B cell (primary cell): ENCODE measurements around the gene BFSP1. TPM values are rescaled to one million over a fixed set of nuclear protein-coding genes. Genes with fewer than 3 reads are reported as not detected.

Experiments
- ATAC-seq: fragments of 200-7000 bp; cut with Tn5 transposase; one replicate; pipeline ENCODE4 v1.10.0; 2021; ENCODE audit warnings: low read depth, mild to moderate bottlenecking, moderate number of reproducible peaks, moderate library complexity
- CTCF ChIA-PET: fragments of 350-600 bp; sonication (Branson Sonifier 250); formaldehyde crosslinking; loops from one replicate; lab custom pipeline; 2021; ENCODE audit warnings: antibody characterized with exemption, inconsistent platforms; lab: Charles Lee
- POLR2A ChIA-PET: fragments of 350-600 bp; sonication (Branson Sonifier 250); formaldehyde crosslinking; loops from one replicate; lab custom pipeline; 2021; ENCODE audit warnings: antibody characterized with exemption; lab: Charles Lee
- DNase-seq: peaks from one replicate; pipeline ENCODE4 v3.0.0; 2013
- H2AFZ ChIP-seq: 2 replicates; pipeline ENCODE4 v1.6.1; 2012; ENCODE audit warnings: mild to moderate bottlenecking, low read depth, low read length; ENCODE audit not compliant: insufficient read depth, poor library complexity, severe bottlenecking
- H3K27ac ChIP-seq, 2 donors: 1 replicate in 1 of 2; 2 replicates in 1 of 2; pipeline ENCODE4 v1.5.1; 2012 to 2013; ENCODE audit warnings: low read length in 2 of 2, mild to moderate bottlenecking in 2 of 2, moderate library complexity in 1 of 2
- H3K27me3 ChIP-seq, 4 experiments: fragments of 200-600 bp in 1 of 4; sonication (generic) in 1 of 4; replicated peaks in 1 of 4; 1 replicate in 2 of 4; 2 replicates in 2 of 4; pipeline versions ENCODE4 v1.6.1 to v1.7.0; 2013 to 2016; ENCODE audit warnings: low read length in 3 of 4, mild to moderate bottlenecking in 2 of 4, mixed read lengths in 1 of 4, moderate library complexity in 1 of 4; ENCODE audit not compliant: insufficient read depth in 4 of 4, control insufficient read depth in 3 of 4; ENCODE audit errors: control extremely low read depth in 1 of 4
- H3K36me3 ChIP-seq, 2 experiments: replicated peaks in 1 of 2; 1 replicate in 1 of 2; 2 replicates in 1 of 2; pipeline versions ENCODE4 v1.6.1 to v1.7.1; 2013; ENCODE audit warnings: low read length in 1 of 2; ENCODE audit not compliant: insufficient read depth in 2 of 2, control insufficient read depth in 1 of 2; ENCODE audit errors: control extremely low read depth in 1 of 2, extremely low read depth in 1 of 2
- H3K4me1 ChIP-seq, 2 donors: fragments of 200-600 bp in 1 of 2; sonication (generic) in 1 of 2; 1 replicate in 1 of 2; 2 replicates in 1 of 2; pipeline versions ENCODE4 v1.5.1 to v1.6.1; 2013 to 2017; ENCODE audit warnings: low read length in 2 of 2; ENCODE audit not compliant: control insufficient read depth in 2 of 2, insufficient read depth in 2 of 2
- H3K4me2 ChIP-seq: replicated peaks from 2 replicates; pipeline ENCODE3; 2012; ENCODE audit warnings: mild to moderate bottlenecking, low read depth, low read length; ENCODE audit not compliant: poor library complexity, severe bottlenecking
- H3K4me3 ChIP-seq, 5 experiments: fragments of 200-600 bp in 1 of 5; sonication (generic) in 1 of 5; 1 replicate in 3 of 5; 2 replicates in 2 of 5; pipeline versions ENCODE4 v1.5.1 to v1.7.0; 2011 to 2016; ENCODE audit warnings: low read length in 4 of 5, mild to moderate bottlenecking in 4 of 5, low read depth in 2 of 5, control low read depth in 1 of 5, moderate library complexity in 1 of 5; ENCODE audit not compliant: insufficient read depth in 1 of 5; ENCODE audit errors: control extremely low read depth in 1 of 5, extremely low read depth in 1 of 5
- H3K79me2 ChIP-seq: fragments of 200-600 bp; sonication (generic); one replicate; pipeline ENCODE4 v1.6.0; 2016; ENCODE audit warnings: low read length; ENCODE audit not compliant: control insufficient read depth, insufficient read depth
- H3K9ac ChIP-seq: fragments of 200-600 bp; sonication (generic); 2 replicates; pipeline ENCODE4 v1.6.1; 2017; ENCODE audit warnings: mild to moderate bottlenecking, low read length, moderate library complexity
- H3K9me3 ChIP-seq, 3 donors: one replicate each; pipeline versions ENCODE4 v1.6.1 to v1.7.1; 2013; ENCODE audit warnings: low read length in 2 of 3; ENCODE audit not compliant: control insufficient read depth in 2 of 3, insufficient read depth in 1 of 3; ENCODE audit errors: control extremely low read depth in 1 of 3
- H4K20me1 ChIP-seq: 2 replicates; pipeline ENCODE4 v1.6.0; 2012; ENCODE audit warnings: mild to moderate bottlenecking, low read length; ENCODE audit not compliant: insufficient read depth, control insufficient read depth, poor library complexity, severe bottlenecking
- H3K27ac Mint-ChIP-seq: one replicate; pipeline ENCODE4 v1.8.0; 2021; ENCODE audit warnings: mixed read lengths
- H3K27me3 Mint-ChIP-seq: one replicate; pipeline ENCODE4 v1.8.0; 2021; ENCODE audit warnings: mixed read lengths
- H3K4me1 Mint-ChIP-seq: one replicate; pipeline ENCODE4 v1.8.0; 2021; ENCODE audit warnings: mixed read lengths
- H3K4me3 Mint-ChIP-seq: one replicate; pipeline ENCODE4 v1.8.0; 2021; ENCODE audit warnings: mixed read lengths
- H3K9me3 Mint-ChIP-seq: one replicate; pipeline ENCODE4 v1.8.0; 2022; ENCODE audit warnings: mixed read lengths; ENCODE audit not compliant: insufficient read depth
- EZH2 ChIP-seq: IDR thresholded peaks from 2 replicates; pipeline ENCODE4 v1.6.1; 2012; ENCODE audit warnings: borderline replicate concordance, low read depth, mild to moderate bottlenecking, moderate library complexity, low read length; ENCODE audit not compliant: insufficient read depth, poor library complexity, severe bottlenecking
- WGBS: methylation state at CpG from one replicate; pipeline ENCODE4 v1.1.5; 2013; ENCODE audit warnings: missing lambda C conversion rate; ENCODE audit not compliant: insufficient coverage; 5-methylcytosine and 5-hydroxymethylcytosine counted together
- intact Hi-C: fragments of 100-400 bp; cut with micrococcal nuclease; formaldehyde crosslinking; loops from one replicate; pipeline ENCODE4 v1.10.0; 2022
- polyA plus RNA-seq: library from polyadenylated mRNA; depleted of rRNA; stranded (reverse); fragments of >200 nt; gene quantifications from 2 replicates; pipeline ENCODE4 v1.2.3, GENCODE V29; 2012
- total RNA-seq, 2 donors: library from RNA; stranded (reverse); fragments of 120-200 nt in 1 of 2; gene quantifications; 1 replicate in 1 of 2; 2 replicates in 1 of 2; pipeline versions ENCODE4 v1.2.3 to v1.2.4, GENCODE V29; 2013 to 2022
- TF ChIP-seq, protein P1 (sequence below): fragments of 200-600 bp; IDR thresholded peaks from one replicate; pipeline ENCODE4 v1.8.0; 2022; ENCODE audit warnings: antibody characterized with exemption, mild to moderate bottlenecking

Gene BFSP1
- total and polyA plus RNA-seq, 2 donors (not counting 1 experiment from before 2014, with no cell fraction given) = not detected

DNA sequence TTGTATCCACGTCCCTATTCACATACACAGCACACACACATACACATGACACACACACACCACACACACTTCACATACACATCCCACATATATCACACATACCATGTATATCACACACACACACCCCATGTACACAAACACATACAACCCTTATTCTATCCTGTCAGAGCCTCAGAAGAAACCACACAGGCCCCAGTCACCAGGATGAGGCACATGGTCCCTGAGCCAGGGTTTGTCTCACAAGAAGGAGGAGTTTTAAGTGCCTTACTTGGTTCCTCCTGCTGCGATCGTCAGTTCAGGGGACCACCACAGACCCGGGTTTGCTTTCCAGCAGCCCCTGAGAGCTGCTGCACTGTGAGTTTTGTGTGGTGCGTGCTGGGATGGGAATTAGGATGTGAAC, 23.6 kb downstream of the BFSP1 start:
- ChIA-PET CTCF (interaction anchor here (1.3 kb wide), 1 partner anchor 142 kb away, joined by 3 read pairs; no protein-coding TSS in a partner anchor), POLR2A (no interaction called here)
- no peak overlapping the region for H3K27ac ChIP-seq
- peaks cover 3% of the 10 kb centered on the region for H3K27me3 Mint-ChIP-seq
- no peak overlapping the region for H3K4me2 ChIP-seq
- no peak overlapping the region for H3K27ac Mint-ChIP-seq
- H3K79me2 ChIP-seq = no peaks in the 10 kb centered on the region
- H3K9ac ChIP-seq = no peak overlapping the region
- no peaks in the 10 kb centered on the region for H4K20me1 ChIP-seq
- H3K27me3 ChIP-seq = no peaks in the 10 kb centered on the region
- H3K4me1 Mint-ChIP-seq = peaks cover 13% of the 10 kb centered on the region
- DNase-seq (no peak), ATAC-seq (no peak)
- H3K9me3 Mint-ChIP-seq = no peaks in the 10 kb centered on the region
- no peaks in the 10 kb centered on the region for H3K9me3 ChIP-seq
- no peak overlapping the region for H3K4me3 Mint-ChIP-seq
- TF ChIP-seq, protein P1, sequence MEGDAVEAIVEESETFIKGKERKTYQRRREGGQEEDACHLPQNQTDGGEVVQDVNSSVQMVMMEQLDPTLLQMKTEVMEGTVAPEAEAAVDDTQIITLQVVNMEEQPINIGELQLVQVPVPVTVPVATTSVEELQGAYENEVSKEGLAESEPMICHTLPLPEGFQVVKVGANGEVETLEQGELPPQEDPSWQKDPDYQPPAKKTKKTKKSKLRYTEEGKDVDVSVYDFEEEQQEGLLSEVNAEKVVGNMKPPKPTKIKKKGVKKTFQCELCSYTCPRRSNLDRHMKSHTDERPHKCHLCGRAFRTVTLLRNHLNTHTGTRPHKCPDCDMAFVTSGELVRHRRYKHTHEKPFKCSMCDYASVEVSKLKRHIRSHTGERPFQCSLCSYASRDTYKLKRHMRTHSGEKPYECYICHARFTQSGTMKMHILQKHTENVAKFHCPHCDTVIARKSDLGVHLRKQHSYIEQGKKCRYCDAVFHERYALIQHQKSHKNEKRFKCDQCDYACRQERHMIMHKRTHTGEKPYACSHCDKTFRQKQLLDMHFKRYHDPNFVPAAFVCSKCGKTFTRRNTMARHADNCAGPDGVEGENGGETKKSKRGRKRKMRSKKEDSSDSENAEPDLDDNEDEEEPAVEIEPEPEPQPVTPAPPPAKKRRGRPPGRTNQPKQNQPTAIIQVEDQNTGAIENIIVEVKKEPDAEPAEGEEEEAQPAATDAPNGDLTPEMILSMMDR = no peak
- no peak for TF ChIP-seq EZH2
- 90% methylated on average over 5 of the region's 5 CpGs for WGBS
- intact Hi-C loops = loop anchor here (10.0 kb wide), 1 partner anchor 137 kb away; no protein-coding TSS in a partner anchor
- H3K36me3 ChIP-seq = no peaks in the 10 kb centered on the region
- H3K4me1 ChIP-seq = peaks cover 9 to 17% of the 10 kb centered on the region in 2 donors
- H3K4me3 ChIP-seq = no peak overlapping the region
- H2AFZ ChIP-seq = no peak overlapping the region

DNA sequence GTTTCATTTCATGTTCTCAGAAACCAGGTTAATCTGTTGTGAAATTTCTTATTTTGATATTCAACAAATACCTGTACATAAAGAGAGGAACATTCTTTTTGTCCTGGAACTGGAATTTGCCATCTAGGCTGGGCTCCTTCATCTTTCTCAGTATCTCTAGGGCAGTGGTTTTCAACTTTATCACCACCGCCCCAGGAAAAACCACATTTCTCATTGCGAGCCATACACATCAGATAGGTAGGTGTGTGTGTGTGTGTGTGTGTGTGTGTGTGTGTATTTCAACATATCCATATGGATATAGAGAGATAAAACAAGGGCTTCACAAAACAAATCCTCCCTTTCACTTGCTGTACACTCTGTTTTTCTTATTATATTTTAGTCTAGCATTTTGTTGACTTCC, 24.1 kb downstream of the BFSP1 start:
- H3K9me3 Mint-ChIP-seq = no peaks in the 10 kb centered on the region
- intact Hi-C loops = loop anchor here (10.0 kb wide), 1 partner anchor 138 kb away; no protein-coding TSS in a partner anchor

More for the DNA sequence above, 24.1 kb downstream of the BFSP1 start:
- WGBS = no CpG with 5 or more reads among the region's 2 CpGs
- H3K27me3 Mint-ChIP-seq = peaks cover 2% of the 10 kb centered on the region
- Histone ChIP-seq H3K27ac (no peak overlapping the region), H3K9me3 (no peaks in the 10 kb centered on the region), H3K4me2 (no peak overlapping the region), H3K4me3 (no peak overlapping the region), H3K27me3 (no peaks in the 10 kb centered on the region), H2AFZ (no peak overlapping the region), H3K79me2 (no peaks in the 10 kb centered on the region), H3K4me1 (peaks cover 9 to 17% of the 10 kb centered on the region in 2 donors), H3K36me3 (no peaks in the 10 kb centered on the region), H4K20me1 (no peaks in the 10 kb centered on the region), H3K9ac (no peak overlapping the region)
- POLR2A ChIA-PET = interaction anchor here (0.7 kb wide), 1 partner anchor 781 kb away, joined by 5 read pairs; the partner anchor contains the start of gene ZNF133
- H3K4me3 Mint-ChIP-seq = no peak overlapping the region
- H3K4me1 Mint-ChIP-seq = peaks cover 13% of the 10 kb centered on the region
- no peak for DNase-seq
- CTCF ChIA-PET = interaction anchor here (3.3 kb wide), 2 partner anchors 142 to 489 kb away, joined by 15 to 22 read pairs; no protein-coding TSS in a partner anchor
- TF ChIP-seq EZH2 = no peak
- TF ChIP-seq, protein P1 = no peak
- ATAC-seq = no peak
- H3K27ac Mint-ChIP-seq = no peak overlapping the region
